NCI-H2081 (cell line): ENCODE data around the gene NEURL3.
A peak's percentile ranks its signal among the peaks of the same experiment; 100 is the strongest.
"Not testable (repeated sequence)": the region's sequence is repeated elsewhere in the genome, so short reads cannot be mapped to it uniquely, and the experiment has no call there.

Experiments
- DNase-seq, 2 experiments: peaks; one replicate each; lab custom pipeline; 2025; lab: John Stamatoyannopoulos, UW

NEURL3 gene

DNA sequence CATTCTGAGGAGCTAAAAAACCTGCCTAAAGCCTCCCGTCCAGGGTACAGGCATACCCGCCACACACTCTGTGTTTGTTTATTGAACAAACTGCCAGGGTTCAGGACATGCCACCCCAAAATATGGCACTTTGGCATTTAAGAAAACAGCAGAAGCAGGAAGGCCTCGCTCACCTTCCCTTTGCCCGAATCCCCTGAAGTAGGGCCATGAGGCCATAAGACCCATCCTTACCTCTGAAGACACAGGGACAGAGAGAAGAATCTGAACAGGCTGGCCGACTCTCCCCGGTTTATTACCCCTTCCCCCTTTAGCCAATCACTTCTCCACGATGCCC, 1.7 kb upstream of the NEURL3 start:
- no peak for DNase-seq

GRCh38 chr2:96506016-96506906, 1.1 kb upstream of the NEURL3 start:
- no peak for DNase-seq

- DNase-seq = no peak
These were observed 1.4 kb downstream of the NEURL3 start for GRCh38 chr2:96503637-96504243.

GRCh38 chr2:96502891-96503636, 2.1 kb downstream of the NEURL3 start:
- no peak for DNase-seq

GRCh38 chr2:96501886-96502810, 3.0 kb downstream of the NEURL3 start:
- DNase-seq = no peak

- no peak for DNase-seq
These were observed 3.7 kb downstream of the NEURL3 start for GRCh38 chr2:96501471-96501874.

DNA sequence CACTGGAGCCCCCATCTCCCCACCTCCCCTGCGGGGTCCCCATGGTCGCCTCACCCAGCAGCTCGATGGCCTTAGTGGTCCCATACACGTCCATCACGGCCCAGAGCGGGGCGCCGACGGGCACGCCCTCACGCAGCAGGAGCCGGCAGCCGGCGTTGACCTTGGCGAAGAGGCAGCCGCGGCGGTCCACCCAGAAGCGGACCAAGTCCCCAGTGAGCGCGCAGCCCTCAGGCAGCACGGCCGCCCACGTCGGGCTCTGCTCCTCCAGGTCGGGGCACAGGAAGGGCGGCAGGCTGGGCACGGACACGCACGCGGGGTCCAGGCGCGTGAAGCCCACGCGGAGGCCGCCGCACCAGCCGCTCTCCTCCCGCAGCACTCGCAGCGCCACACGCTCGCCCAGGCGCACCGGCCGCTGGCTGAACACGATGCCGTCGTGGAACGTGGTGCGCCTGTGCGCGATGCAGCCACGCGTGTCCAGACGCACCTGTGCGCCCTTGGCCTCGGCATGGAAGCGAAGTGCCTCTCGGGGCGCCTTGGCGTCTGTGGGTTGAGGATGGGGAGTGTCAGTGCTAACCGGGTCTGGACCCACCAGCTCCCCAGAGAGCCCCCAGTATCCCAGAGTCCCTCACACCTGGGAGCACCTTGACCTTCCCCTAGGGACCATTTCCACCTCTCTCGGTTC, 4.6 kb downstream of the NEURL3 start:
- DNase-seq = no peak

DNA sequence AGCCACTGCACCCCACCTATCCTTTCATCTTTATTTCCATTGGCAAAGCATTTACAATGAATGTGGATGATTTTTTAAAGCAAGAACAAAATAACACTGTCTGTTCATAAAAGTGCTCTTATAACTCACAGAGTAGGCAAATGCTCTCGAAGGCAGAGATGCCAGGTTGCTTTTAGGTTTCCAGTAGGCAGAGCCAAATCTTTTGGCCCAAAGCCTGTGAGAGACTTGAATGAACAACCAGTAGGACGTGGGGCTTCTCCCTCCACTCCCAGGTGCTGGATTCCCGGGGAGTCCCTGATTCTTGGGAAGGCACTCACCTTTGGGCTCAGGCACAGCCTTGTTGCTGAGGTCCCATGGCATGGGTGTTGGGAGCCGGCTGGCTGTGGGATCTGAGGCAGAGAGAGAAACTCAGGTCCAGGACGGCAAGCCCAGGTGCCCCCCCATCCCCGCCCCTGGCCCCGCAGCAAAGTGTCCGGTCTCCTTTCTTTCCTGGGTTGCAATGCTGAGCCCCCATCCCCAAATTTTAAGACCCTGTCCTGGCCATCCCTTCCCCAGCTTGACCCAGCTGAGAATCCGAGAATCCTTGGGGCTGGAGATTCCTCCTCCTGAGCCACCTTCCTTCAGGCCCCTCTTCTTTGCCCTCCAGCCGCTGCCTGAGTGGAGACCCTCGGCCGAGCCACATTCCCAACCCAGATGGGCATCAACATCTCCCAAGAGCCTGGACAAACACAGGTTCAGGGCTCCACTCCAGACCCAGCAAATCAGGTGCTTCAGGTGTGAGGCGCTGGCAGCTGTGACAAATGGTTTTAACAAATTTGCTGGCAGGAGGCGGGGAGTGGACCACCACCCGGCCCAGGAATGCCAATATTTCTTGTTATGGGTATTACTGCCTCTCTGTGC, 5.8 kb downstream of the NEURL3 start:
- no peak for DNase-seq

- not testable (repeated sequence) for DNase-seq
These were observed 6.5 kb downstream of the NEURL3 start for GRCh38 chr2:96498611-96499010.

- DNase-seq = no peak
These were observed 7.1 kb downstream of the NEURL3 start for GRCh38 chr2:96498021-96498431.

DNA sequence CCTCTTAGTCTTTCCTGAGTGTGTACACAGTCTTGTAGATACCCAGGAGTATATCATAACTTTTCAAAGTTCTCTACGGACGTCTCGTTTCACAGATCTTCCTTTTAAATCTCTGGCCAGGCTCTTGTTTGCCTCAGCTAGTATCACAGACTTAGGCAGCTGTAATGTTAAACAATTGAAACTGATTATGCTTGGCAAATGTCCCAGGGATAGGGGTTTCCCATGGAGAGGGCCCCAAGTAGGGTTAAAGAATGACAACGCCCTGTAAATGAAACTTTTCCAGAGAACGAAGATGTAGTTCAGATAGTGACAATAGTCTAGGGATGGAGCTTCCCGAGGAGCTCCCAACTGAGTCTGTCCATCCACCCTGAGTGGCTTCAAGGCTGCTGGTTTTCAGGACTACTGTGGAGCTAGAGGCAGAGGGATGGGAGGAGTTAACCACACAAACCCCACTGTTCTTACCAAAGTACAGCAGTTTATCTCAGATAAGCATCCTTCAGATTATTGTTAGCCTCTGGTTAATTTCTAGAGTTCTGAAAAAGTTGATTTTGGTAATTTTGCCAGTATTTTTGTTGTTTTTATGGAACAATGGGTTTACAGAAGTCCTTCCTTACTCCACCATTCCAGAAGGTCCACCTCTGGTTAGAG, 9.1 kb downstream of the NEURL3 start:
- DNase-seq = peak in 1 of 2 experiments; percentile 6

GRCh38 chr2:96494188-96494587, 11.0 kb downstream of the NEURL3 start:
- DNase-seq = no peak

DNA sequence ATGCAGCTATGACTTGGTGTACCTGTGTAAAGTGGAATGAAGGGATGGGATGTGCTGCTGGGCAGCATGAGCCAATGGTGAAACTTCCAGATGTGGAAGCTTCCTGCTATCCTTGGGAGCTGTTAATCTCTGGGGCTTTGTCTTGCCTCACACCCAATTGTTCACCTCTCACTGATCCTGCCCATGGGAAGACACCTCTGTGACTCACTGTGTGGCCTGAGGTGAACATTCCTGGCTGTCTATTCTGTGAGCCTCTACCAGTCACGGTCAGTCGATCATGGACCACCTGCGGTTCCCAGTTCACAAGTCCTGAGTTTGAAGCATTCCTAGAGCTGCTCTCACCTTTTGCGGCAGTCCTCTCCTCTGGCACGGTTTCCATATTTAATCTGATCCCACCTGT, 12.1 kb downstream of the NEURL3 start:
- DNase-seq = no peak

DNA sequence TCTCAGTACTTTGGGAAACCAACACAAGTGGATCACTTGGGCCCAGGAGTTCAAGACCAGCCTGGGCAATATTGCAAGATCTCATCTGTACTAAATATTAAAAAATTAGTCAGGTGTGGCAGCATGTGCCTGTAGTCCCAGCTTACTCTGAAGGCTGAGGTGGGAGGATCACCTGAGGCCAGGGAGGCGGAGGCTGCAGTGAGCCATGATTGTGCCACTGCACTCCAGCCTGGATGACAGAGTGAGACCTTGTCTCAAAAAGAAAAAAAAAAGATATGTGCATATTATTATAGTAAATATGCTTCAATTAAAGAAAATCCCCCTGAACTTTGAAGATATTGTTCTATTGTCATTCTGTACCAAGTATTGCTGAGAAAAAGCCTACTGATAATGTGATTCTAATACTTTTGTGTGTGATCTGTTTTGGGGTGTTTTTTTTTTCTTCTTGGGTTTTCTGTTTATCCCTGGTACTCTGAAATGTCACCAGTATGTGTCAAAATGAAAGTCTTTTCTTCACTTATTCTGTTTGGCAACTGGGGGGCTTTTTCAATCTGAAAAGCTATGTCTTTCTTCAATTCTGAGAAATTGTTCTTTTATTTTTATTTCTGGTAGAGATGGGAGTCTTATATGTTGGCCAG, 13.2 kb downstream of the NEURL3 start:
- no peak for DNase-seq

- DNase-seq = no peak
These were observed 15.5 kb downstream of the NEURL3 start for GRCh38 chr2:96489663-96490062.

DNA sequence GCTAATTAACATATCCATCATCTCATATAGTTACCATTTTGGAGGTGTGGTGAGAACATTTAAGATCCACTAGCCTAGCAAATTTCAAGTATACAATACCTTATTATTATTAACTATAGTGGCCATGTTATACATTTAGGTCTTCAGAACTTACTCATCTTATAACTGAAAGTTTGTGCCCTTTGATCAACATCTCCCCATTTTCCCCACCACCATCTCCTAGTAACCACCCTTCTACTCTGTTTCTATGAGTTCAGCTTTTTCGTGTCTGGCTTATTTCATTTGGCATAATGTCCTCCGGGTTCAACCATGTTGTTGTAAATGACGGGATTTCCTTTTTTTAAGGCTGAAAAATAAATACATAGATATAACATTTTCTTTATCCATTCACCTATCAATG, 15.9 kb downstream of the NEURL3 start:
- no peak for DNase-seq

DNA sequence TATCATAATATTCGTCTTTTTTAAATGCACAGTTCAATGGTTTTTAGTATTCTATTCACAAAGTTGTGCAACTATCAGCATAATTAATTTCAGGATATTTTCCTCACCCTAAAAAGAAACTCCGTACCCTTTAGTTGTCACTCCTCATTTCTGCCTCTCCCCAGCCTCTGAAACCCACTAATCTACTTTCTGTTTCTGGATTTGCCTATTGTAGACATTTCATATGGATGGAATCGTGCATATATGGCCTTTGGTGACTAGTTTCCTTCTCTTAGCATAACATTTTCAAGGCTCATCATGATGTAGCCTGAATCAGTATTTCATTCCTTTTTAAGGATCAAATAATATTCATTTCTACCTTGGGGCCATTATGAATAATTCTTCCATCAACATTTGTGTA, 18.5 kb downstream of the NEURL3 start:
- no peak for DNase-seq

DNA sequence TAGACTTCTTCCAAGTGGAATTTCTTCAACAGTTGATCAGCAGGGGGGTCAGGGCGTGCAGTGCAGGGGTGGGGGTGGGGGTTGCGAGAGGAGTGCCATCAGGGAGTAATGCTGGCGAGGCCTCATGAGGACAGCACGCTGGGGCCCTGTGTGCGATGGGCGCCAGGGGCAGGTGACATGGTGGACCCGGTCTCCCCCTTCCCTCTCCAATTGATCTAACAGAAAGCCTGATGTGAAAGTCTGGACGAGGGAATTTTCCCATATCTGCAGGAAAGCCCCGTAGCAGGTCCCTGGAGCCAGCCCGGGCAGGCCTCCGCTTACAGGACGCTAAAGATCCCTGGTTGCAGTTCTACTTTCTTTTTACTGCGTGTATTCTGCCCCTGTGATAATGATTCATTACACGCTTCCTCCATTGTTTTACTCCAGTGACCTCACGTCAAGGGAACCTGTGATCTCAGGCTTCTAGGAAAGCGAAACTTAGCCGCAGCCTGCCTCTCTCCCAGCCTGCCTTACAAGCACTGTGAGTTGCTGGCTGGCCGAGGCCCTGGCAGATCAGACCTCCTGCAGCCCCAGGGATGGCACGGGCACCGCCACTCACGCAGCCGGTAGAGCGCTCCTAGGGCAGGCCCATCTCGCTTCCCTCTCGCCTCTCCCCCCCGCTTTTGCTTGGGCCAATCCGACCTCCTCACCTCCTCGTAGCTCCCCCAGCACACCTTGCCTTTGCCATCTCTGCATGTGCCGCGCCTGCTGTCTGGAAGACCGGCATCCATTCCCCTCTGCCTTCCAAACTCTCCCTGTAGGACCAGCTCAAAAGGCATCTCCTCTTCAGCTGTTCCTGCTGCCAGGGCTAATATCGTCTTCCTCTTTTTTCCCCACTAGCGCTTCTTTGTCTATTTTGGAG, 19.2 kb downstream of the NEURL3 start:
- no peak for DNase-seq
